Amygdala (tissue), 56 donors: Measurements from ENCODE around the gene MICA.
"Not testable (repeated sequence)": the region's sequence is repeated elsewhere in the genome, so short reads cannot be mapped to it uniquely, and the experiment has no call there.

Experiments
- DNase-seq, 56 donors: peaks; one replicate each; lab custom pipeline; 2025; lab: John Stamatoyannopoulos, UW

Gene MICA

DNA sequence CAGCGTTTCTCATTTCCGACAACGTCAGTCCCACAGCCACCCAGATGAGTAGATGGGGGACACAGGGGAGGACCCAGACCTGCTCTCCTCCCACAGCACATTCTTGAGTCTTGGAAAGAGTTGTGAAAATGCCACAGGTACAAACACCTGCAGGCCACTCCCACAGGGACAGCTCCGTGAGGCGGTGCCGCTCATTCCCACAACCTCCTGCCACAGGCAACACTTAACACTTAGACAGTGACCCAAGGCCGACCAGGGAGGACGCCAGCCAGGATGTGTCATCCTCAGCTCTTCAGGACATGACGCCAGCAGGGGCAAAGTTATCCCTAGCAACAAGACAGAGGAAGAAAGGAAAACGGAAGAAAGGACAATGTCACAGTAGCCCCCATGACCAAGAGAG is 23.5 kb upstream of the MICA start:
- no peak for DNase-seq

DNA sequence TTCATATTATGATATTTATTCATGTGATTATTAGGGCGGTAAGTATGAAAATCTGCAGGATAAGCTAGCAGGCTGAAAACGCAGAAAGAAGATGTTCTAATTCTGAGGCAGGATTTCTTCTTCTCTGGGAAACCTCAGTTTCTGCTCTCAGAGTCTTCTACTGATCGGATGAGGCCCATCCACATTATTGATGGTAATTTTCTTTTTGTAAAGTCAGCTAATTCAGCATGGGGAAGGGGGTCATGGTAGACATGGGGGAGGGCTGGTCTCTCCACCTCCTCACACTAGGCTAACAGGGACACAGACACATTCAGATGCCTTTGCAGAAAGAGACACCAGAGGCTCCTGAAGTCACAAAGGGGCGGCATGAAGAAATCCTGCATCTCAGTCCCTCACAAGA is 21.7 kb upstream of the MICA start:
- DNase-seq = no peak

DNA sequence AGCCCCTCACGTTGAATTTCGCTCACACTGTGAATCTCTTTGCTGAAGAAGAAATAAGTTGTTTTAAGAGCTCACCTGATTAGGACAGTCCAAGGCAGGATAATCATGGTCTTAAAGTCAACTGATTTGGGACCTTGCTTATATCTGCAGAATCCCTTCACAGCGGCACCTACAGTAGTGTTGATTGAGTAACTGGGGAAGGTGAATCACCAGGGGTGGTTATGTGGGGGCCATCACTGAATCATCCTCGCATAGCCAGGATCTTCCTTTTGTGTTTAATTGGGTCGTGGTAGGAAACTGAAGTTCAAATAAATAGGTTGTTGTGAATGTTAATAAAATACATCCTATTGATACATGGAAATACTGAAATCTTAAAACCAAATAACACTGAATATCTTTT is 20.2 kb upstream of the MICA start:
- DNase-seq = no peak

DNA sequence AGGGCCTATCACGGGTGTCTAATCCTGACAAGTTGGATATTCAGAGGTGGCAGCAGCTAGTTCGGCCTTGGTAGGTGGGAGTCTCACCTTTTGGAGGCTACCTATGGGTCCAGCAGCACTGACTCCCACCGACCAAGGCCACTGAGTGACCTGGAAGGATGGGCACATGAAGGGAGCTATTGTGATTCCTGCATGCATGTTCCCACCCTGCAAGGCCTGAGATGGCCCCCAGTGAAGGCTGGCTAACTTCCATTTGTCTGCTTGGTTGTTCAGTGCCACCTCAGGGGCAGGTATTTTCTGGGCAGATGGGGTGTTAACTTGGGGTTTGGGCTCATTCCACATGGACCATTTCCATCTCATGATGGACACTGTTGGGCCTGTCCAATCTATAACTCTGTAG is 18.4 kb upstream of the MICA start:
- no peak for DNase-seq

DNA sequence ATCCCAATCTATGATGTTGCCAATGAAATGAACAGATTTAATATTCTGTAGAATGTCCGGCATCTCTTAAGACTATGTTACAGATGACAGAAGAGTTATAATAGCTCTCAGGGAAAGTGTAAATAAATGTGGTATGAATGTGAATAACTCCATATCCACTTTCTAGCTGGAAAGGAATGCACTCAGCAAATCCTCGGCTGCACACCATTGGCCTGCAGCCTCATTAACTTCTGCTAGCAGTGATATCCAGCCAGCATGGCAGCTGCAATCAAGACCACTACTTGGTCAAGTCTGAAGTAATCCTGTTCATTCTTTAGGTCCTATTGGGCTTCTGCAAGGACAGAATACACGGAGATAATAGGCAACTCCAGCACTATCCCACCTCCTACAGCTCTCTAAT is 17.3 kb upstream of the MICA start:
- no peak for DNase-seq

DNA sequence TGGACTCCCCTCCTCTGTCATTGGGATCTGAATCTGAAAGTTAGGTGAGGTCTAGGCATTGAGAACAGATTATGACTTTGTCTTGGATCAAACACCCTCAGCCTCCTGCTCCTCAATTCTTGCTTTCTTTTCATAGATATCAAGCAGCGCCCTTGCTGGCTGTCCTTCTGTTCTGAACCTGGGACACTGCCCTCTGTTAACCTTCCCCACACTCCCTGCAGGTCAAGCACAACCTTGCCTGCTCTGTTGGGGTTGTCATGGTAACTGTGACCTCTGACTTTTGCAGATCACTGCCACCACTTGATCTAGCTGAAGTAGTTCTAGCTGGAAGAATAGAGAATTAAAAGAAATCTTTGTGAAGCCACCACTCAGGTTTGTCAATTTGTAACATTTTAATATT is 16.4 kb upstream of the MICA start:
- DNase-seq = no peak

DNA sequence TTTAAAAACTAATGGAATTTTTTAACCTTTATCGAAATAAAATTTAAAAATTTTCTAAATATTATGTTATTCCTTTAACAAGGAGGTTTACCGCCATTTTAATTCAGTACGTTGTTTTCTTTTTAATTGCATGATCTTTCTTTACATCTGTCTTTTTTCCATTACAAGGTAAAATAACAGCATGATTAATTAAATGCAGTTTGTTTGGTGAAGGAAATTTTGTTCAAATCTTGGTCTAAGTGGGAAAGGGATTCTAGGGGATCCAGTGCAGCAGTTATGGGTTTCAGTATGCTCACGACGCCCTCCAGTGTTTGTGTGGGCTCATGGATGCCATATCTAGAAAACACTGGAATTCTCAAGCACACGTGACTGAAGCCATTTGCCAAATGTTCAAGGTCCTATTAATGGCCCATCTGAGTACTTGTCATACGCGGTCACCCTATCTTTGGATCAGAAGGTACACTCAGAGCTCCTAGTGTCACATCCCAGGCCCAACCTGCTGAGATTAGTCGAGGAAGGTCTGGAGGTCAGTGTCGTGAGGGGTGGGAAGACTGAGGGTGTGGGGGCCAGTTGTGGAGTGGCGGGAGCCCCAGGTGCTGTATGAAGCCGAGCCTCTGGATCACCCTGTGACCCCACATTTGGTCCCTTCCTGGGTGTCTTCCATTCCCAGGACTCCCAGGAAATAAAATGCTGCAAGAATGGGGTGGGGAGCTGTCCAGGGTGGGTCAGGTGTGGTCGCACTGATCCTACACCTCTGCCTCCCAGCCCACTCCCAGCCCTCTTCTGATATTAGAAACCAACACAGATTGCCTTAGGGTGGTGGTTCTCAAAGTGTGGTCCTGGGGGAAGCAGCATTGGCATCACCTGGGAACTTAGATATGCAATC is 14.2 kb upstream of the MICA start:
- DNase-seq = not testable (repeated sequence)

DNA sequence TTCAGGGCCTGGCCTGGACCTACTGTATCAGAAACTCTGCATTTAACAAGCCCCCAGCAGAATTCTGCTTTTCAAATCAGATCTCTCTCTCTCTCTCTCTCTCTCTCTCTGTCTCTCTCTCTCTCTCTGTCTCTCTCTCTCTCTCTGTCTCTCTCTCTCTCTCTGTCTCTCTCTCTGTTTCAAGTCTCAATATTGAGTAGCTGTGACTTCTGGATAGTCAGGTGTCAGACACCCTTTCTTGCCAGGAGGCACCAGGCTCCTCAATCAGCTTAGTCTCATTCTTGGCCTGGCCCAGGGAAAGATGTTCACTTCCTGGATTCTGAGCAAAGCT is 13.6 kb upstream of the MICA start:
- DNase-seq = not testable (repeated sequence)

DNA sequence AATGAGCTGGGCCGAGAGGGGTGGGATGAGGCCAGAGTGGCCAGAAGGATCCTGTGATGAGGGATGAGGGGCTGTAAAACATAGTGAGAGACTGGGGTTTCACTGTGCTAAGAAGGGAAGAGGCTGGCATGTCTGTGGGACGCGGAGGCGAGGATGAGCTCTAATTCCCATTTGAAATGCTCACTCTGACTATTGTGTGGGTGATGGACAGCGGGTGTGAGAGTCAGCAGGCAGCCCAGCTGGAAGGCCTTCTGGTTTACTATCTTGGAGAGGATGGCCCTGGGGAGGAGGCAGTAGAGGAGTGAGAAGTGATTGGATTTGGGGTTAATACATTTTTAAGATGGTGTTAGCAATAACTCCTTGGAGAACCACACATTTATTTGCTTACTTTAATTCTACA is 9.5 kb upstream of the MICA start:
- DNase-seq = peak in 7 of 56 donors; percentile 2 to 35 (median 10)

DNA sequence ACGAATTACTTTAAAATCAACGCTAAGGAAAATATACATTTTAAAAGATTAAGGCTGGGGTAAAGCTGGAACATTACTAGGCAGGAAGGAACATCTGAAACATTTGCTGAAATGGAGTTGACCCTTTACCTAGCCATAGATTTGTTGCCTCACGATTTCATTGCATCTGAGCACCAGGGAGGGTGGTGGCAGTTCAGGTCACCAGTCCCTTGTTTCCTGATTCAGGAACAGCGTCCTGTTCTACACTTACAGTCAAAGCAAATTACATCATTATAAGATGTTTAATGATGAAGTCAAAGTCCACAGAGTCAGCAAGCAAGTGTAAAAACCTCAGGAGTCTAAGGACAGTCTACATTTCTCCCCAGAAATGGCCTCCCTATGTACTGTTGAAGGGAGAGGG is 9.0 kb upstream of the MICA start:
- DNase-seq = no peak

DNA sequence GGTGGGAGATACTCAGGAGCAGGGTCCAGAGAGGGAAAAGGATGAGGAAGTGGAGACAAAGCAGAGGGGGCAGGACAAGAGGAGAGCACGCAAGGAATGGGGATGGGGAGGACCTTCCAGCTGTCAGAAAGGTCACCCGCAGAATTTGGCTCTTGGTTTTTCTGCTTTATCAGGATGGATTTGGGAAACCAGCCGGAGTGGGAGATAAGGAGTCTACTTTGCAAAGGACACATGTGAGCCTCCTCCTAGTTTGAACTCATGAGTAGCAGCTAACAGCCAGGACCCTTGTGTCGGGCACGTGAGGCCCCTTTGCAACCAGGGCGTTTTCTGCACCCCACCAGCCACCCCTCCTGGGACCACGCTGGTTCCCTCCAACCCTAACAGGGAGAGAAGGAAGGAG is 7.6 kb upstream of the MICA start:
- no peak for DNase-seq

DNA sequence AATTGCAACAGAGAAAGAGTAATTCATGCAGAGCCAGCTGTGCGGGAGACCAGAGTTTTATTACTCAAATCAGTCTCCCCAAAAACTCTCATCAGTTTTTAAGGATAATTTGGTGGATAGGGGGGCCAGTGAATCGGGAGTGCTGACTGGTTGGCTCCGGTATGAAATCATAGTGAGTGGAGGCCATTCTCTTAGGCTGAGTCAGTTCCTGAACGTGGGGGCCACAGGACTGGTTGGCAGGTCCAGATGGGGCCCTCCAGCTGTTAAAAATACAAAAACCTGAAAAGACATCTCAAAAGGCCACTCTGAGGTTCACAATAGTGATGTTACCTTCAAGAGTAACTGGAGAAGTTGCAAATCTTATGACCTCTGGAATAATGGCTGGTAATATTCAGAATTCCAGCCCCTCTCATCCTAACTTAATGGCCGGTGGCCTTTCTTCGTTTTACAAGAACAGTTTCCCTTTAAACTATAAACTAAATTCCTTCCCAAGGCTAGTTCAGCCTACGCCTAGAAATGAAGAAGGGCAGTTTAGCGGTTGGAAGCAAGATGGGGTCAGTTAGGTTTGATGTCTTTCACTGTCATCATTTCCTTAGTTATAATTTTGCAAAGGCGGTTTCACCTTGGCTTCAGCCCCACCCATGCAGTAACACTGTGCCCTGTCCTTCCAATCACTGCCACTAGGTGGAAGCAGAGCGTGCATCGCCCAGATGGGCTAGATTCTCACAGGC is 6.8 kb upstream of the MICA start:
- DNase-seq = peak in 50 of 56 donors; percentile 1 to 87 (median 50)

DNA sequence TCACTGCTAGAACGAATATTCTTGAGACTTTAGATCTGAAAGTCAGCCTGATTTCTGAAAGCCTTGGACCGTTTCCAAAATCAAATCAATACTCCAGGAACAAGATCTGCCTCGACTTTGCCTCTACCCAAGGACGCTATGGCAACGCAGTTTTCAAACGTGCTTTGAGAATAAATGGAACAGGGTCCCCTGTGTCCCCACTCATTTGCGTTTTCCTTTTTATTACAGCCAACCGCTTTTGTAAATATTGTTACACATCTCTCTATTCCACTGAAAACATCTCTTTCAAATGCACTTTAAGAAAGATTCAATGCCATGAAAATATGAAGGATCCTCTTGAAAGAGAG is 6.3 kb upstream of the MICA start:
- DNase-seq = not testable (repeated sequence)

DNA sequence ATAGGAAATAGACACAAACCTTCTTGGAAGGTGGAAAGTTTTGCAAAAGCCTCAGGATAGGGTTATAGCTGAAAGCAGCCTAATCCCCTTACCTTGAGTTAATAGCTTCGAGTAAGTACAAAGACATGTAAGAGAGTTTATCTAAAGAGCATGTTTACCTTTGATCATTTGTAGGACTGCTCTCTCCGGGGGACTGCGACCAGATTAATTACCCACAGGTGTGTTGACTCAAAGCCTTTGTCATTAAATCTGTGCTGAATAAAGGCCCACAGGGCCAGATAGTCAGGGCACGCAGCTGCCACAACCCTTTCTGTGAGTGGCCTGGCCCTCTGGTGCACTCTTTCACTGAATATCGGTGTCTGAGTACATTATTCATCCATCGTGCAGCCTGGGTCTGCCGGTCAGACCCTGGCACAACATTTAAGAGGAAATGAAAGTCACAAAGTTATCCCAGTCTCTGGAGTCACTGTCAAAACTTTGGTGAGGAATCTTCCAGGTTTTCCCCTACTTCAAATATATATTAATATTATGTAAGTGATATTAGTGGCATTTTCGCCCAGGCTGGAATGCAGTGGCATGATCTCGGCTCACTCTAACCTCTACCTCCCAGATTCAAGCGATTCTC is 5.4 kb upstream of the MICA start:
- no peak for DNase-seq

DNA sequence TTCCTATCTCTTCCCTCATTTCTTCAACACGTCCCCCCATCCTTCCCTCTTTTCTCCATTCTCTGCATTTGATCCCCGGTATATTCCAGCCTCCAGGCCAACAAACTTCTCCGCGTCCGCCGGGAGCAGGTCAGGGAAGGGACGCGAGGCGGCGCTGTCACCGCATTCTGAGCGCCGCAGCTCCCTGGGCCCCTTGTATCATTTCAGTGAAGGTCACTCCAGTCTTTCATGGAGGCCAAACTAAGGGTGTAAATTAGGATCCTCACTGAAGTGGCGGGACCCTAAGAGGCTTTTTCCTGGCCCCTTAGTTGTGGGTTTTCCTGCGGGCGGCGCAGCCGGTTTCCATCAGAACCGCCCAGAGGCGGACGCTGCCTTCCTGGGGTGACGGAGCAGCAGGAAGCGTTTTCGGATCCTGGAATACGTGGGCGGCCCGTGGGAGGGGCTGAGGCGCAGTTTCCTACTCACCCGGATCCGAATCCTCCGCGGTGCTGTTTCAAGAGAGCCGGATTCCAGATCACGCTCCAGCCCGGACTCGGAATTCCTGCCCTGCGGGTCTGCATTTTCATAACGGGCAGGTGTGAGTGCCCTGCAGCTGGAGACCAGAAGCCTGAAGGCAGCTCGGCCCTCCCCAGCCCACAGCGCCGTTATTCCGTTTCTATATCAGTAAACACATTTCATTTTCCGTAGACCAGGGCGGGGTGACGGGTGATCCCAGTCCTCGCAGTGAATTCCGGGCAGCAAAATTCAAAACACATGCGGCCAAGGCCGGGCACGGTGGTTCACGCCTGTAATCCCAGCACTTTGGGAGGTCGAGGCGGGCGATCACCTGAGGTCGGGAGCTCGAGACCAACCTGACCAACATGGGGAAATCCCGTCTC is 3.6 kb upstream of the MICA start:
- peak in 51 of 56 donors; percentile 15 to 84 (median 57) for DNase-seq

DNA sequence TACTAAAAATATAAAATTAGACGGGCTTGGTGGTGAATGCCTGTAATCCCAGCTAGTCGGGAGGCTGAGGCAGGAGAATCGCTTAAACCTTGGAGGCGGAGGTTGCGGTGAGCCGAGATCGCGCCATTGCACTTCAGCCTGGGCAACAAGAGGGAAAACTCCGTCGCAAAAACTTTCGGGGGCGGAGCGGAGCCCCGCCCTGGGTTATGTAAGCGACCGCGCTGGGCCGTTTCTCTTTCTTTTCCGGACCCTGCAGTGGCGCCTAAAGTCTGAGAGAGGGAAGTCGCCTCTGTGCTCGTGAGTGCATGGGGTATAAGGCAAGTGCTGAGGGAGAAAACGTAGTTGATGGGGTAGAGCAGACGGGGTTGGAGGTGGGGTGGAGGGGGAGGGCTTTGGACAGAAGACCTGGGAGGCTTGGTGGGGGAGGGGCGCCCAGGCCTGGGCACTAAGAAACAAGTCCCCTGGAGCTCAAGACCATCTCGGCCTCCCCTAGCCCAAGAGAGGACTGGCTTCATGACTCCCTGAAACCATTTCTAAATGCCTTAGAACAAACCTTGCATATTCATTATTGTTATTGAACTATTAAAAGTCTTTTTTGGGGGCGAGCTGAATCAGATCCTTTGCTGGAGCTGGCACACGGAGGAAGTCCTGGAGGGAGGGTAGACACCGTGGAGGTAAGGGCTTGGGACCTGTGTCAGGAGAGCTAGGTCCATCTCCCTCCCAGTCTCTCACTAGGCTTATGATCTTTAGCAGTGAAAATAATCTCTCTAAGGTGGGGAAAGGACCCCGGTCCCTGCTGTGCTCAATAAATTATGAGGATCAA is 2.7 kb upstream of the MICA start:
- DNase-seq = peak in 36 of 56 donors; percentile 4 to 57 (median 25)

DNA sequence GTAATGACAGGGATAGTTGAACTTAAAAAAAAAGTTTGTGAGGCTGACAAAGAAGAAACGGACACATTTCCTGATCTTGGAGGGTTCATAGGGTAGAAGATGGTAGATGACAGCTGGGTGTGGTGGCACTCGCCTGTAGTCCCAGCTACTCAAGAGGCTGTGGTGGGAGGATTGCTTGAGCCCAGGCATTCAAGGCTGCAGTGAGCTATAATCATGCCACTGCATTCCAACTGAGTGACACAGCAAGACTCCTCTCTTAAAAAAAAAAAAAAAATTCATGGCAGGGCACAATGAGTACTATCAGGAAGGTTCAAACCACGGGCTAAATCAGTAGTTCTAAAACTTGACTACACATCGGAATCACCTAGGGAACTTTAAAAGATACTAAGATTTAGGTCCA is 2.0 kb upstream of the MICA start:
- DNase-seq = no peak

DNA sequence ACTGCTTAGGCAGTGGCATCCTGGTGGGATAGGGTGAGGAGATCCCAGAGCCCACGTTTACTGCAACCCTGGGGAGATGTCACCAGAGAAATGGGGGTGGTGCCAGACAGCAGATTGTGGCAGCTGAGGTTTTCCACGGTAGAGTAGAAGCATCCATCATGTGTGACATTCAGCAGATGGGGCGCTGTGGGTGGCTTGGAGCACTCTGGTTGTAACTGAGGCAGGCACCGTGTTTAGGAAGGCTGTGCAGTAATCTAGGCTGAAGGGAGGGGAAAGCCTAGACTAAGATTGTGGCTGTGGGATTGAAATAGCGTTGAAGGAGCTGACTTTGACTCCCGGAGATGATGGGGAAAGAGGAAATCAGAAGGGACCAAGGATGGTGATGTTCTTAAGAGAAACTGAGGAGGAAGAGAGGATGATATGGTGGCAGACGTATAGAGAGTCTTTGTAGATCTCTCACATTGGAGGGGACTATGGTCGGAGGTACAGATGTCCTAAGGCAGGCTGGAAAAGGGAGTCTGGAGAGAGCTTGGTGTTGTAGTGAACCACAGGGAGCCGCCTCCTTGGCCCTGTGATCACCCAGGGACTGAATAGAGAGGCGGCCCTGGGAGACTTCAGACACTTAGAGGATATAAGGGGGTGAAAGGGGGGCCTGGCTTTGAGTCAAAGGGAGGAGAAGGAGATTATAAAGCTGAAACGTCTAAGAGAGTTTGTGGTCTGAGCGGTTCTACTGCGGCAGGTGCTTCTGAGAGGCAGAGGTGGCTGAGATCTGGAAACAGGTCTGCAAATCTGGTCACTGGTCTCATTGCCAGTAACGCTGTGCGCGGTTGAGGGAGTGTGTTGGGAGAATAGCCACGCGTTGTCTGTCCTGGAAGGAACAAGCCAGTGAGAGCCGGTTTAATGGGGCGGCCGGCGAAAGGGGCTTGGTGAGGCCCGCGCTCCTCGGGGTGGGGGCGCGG is 792 bp upstream of the MICA start:
- peak in 18 of 56 donors; percentile 1 to 53 (median 9) for DNase-seq

DNA sequence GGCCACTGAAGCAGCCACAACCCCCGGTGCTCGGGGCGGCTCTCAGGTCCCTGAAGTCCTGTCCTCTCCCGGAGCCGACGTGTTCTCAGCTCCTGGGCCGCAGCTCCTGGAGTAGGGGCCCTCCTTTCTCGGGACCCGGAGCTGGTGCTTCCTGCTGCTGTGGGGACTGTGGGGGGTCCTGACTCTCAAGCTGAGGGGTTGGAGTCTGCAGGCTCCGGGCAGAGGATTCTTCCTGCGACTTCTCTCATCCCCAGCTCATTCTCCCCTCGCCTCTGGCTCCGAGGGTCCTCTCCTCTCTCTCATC is 618 bp downstream of the MICA start:
- DNase-seq = not testable (repeated sequence)
